ENCODE data around the gene SCNM1. TPM values are rescaled to one million over a fixed set of nuclear protein-coding genes. Genes with fewer than 3 reads are reported as not detected.
"Not testable (repeated sequence)": the region's sequence is repeated elsewhere in the genome, so short reads cannot be mapped to it uniquely, and the experiment has no call there.

Gene SCNM1
- total RNA-seq, 6 experiments from 2014 or later = 7.5 to 13.2 (median 8.5) TPM

DNA sequence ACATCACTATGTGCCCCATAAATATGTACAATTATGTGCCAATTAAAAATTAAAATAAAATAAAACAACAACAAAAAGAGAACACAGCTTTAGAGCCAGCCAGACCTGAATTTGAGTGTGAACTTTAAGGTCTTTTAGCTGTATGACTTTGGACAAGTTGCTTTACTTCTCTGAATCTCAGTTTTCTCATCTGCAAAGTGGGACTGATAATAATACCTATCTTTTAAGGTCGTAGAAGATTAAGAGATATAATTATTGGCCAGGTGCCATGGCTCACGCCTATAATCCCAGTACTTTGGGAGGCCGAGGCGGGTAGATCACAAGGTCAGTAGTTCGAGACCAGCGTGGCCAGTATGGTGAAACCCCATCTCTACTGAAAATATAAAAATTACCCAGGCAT is 27.4 kb downstream of the SCNM1 start:
- Histone ChIP-seq H3K27me3 (no peaks in the 10 kb centered on the region), H3K4me3 (no peak overlapping the region), H3K36me3 (no peaks in the 10 kb centered on the region), H3K27ac (no peak overlapping the region), H3K4me1 (peaks cover 0 to 17% (median 5%) of the 10 kb centered on the region in 4 donors), H3K9me3 (no peaks in the 10 kb centered on the region)
- WGBS (ENCODE audit: insufficient coverage, low coverage, low lambda C conversion rate, missing lambda C conversion rate) = 62% methylated on average over 6 of the region's 6 CpGs
- ATAC-seq = no peak
- no peak for DNase-seq
- TF ChIP-seq, protein P1, sequence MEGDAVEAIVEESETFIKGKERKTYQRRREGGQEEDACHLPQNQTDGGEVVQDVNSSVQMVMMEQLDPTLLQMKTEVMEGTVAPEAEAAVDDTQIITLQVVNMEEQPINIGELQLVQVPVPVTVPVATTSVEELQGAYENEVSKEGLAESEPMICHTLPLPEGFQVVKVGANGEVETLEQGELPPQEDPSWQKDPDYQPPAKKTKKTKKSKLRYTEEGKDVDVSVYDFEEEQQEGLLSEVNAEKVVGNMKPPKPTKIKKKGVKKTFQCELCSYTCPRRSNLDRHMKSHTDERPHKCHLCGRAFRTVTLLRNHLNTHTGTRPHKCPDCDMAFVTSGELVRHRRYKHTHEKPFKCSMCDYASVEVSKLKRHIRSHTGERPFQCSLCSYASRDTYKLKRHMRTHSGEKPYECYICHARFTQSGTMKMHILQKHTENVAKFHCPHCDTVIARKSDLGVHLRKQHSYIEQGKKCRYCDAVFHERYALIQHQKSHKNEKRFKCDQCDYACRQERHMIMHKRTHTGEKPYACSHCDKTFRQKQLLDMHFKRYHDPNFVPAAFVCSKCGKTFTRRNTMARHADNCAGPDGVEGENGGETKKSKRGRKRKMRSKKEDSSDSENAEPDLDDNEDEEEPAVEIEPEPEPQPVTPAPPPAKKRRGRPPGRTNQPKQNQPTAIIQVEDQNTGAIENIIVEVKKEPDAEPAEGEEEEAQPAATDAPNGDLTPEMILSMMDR (IDR thresholded peaks at IDR 0.05) = no peak
- TF ChIP-seq POLR2A (IDR thresholded peaks at IDR 0.05) = no peak
- intact Hi-C loops (cut with DNase I) = loop anchor here in 1 of 2 donors (10.0 kb wide), 1 partner anchor 81 kb away; no protein-coding TSS in a partner anchor

DNA sequence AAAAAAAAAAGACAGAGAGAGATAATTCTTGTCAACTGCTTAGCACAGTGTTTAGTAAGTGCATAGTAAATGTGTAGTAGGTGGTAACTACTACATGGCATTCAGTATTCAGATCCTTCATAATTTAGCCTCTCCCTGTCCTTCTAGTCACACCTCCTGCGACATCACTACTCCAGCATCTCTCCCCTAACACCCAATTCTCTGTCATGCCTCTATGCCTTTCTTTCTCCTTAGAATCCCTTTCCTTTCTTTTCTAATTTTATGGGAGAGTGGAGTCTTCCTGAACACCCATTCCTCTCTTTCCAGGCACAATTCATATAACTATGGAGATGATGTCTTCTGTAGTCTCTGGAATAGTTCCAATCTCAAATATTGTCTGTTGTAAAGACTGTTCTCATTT is 27.9 kb downstream of the SCNM1 start:
- no peak overlapping the region for H3K27ac ChIP-seq
- WGBS (ENCODE audit: insufficient coverage, low coverage, low lambda C conversion rate, missing lambda C conversion rate) = 60% methylated on average over 1 of the region's 1 CpG
- DNase-seq (no peak), ATAC-seq (no peak)
- H3K27me3 ChIP-seq = no peaks in the 10 kb centered on the region
- no peaks in the 10 kb centered on the region for H3K9me3 ChIP-seq
- peaks cover 0 to 11% (median 2%) of the 10 kb centered on the region in 4 donors for H3K4me1 ChIP-seq
- H3K4me3 ChIP-seq = no peak overlapping the region
- H3K36me3 ChIP-seq = no peaks in the 10 kb centered on the region
- TF ChIP-seq POLR2A (IDR thresholded peaks at IDR 0.05) = no peak
- TF ChIP-seq, protein P1 (IDR thresholded peaks at IDR 0.05) = no peak
- intact Hi-C loops (cut with DNase I) = loop anchor here in 1 of 2 donors (10.0 kb wide), 1 partner anchor 81 kb away; no protein-coding TSS in a partner anchor

DNA sequence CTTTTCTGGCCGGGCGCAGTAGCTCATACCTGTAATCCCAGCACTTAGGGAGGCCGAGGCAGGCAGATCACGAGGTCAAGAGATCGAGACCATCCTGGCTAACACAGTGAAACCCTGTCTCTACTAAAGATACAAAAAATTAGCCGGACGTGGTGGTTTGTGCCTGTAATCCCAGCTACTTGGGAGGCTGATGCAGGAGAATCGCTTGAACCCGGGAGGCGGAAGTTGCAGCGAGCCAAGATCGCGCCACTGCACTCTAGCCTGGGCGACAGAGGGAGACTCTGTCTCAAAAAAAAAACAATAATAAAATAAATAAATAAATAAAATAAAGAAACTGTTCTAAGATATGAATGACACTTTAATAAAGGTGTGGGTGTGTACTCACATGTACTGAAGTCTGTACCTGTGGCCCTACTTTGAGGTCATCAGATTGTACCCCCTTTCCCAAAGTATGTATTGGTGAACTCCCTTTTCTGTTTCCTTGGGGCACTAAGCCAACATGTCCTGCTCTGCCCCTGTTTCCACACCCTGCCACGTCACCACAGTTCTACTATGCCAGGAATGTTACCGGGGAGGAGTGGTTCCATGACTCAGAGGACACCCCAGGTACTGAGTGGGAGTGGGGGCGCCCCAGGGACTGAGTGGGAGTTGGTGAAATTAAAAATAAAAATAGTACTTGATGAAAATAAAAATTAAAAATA is 29.1 kb downstream of the SCNM1 start:
- H3K36me3 ChIP-seq, H3K27ac ChIP-seq, H3K27me3 ChIP-seq, H3K4me3 ChIP-seq, H3K9me3 ChIP-seq: not testable (repeated sequence)
- WGBS (ENCODE audit: insufficient coverage, low coverage, low lambda C conversion rate, missing lambda C conversion rate) = 53% methylated on average over 13 of the region's 17 CpGs
- DNase-seq (peak in 2 of 3 donors; percentile 63), ATAC-seq (peak in 2 of 4 donors; percentile 18 to 21)
- intact Hi-C loops (cut with DNase I) = loop anchor here in 1 of 2 donors (10.0 kb wide), 1 partner anchor 80 kb away; no protein-coding TSS in a partner anchor
- peaks cover 0 to 17% (median 0%) of the 10 kb centered on the region in 4 donors for H3K4me1 ChIP-seq

DNA sequence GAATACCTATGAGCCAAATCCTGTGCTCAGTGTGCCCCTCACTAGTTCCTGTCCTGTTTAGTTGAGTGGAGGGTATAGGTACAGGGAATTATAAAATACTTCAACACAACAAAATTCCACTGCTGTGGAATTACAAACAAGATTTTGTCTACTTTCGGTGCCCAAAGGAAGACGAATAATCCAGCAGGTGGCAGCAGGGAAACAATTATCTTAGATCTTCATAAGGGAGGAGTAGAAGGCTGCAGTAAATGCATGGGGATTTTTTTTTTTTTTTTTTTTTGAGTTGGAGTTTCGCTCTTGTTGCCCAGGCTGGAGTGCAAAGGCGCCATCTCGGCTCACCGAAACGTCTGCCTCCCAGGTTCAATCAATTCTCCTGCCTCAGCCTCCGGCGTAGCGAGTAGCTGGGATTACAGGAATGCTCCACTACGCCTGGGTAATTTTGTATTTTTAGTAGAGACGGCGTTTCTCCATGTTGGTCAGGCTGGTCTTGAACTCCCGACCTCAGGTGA is 30.4 kb downstream of the SCNM1 start:
- Histone ChIP-seq H3K4me1 (peaks cover 0 to 21% (median 0%) of the 10 kb centered on the region in 4 donors), H3K9me3 (no peaks in the 10 kb centered on the region), H3K27ac (peak overlapping the region; percentile 18 to 61 (median 39)), H3K27me3 (no peaks in the 10 kb centered on the region), H3K4me3 (peak overlapping the region in 2 of 3 donors; percentile 23 to 38), H3K36me3 (no peaks in the 10 kb centered on the region)
- DNase-seq (peak in 1 of 3 donors; percentile 69), ATAC-seq (peak; percentile 49 to 65 (median 56))
- intact Hi-C loops (cut with DNase I) = loop anchor here in 1 of 2 donors (10.0 kb wide), 1 partner anchor 78 kb away; no protein-coding TSS in a partner anchor
- TF ChIP-seq, protein P1 (IDR thresholded peaks at IDR 0.05) = peak; percentile 53 to 59 (median 56)
- no peak for TF ChIP-seq POLR2A (IDR thresholded peaks at IDR 0.05)
- 29% methylated on average over 14 of the region's 14 CpGs for WGBS (ENCODE audit: insufficient coverage, low coverage, low lambda C conversion rate, missing lambda C conversion rate)

DNA sequence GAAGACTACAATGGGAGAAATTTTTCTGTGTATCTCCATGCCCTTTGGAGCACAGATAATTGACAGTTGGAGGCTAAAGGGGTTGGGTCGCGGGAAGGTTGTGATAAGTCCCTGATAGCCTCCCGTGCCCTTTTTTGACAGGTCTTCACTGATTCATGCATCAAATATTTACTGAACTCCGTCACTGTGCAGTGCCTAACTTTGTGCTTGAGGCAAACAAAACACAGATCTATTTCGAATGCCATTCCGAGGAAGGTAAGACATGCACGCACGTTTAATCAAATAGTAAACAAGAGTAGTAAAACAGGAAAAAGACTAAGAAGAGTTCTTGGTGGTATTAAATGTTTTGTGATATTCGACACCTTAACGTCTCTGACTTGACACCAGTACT is 31.9 kb downstream of the SCNM1 start:
- no peaks in the 10 kb centered on the region for H3K9me3 ChIP-seq
- peaks cover 0 to 4% (median 0%) of the 10 kb centered on the region in 4 donors for H3K36me3 ChIP-seq
- no peak for DNase-seq
- ATAC-seq = peak; percentile 8 to 46 (median 16)
- TF ChIP-seq POLR2A (IDR thresholded peaks at IDR 0.05) = no peak
- TF ChIP-seq, protein P1 (IDR thresholded peaks at IDR 0.05) = no peak
- WGBS (ENCODE audit: insufficient coverage, low coverage, low lambda C conversion rate, missing lambda C conversion rate) = 3% methylated on average over 10 of the region's 10 CpGs
- peaks cover 0 to 21% (median 0%) of the 10 kb centered on the region in 4 donors for H3K4me1 ChIP-seq
- H3K4me3 ChIP-seq = peak overlapping the region; percentile 74 to 83 (median 81)
- intact Hi-C loops (cut with DNase I) = loop anchor here in 1 of 2 donors (10.0 kb wide), 1 partner anchor 77 kb away; no protein-coding TSS in a partner anchor
- no peaks in the 10 kb centered on the region for H3K27me3 ChIP-seq
- H3K27ac ChIP-seq = peak overlapping the region; percentile 59 to 78 (median 73)

Data from right lobe of liver (tissue), 6 donors.